Heart left ventricle (tissue), 16 donors: Measurements from ENCODE around the gene MBP. TPM values are rescaled to one million over a fixed set of nuclear protein-coding genes. Genes with fewer than 3 reads are reported as not detected.

Source experiments
- ATAC-seq, 4 donors: fragments of 200-7000 bp; cut with Tn5 transposase; one replicate each; pipeline ENCODE4 v1.9.1; 2020 to 2022; ENCODE audit warnings: moderate library complexity in 4 of 4, mild to moderate bottlenecking in 3 of 4, moderate number of reproducible peaks in 1 of 4
- DNase-seq, 5 donors: peaks; one replicate each; pipeline ENCODE4 v3.0.0-alpha.2; 2020
- H3K27ac ChIP-seq, 12 donors: fragments of 200-600 bp; sonication (generic) in 4 of 12; one replicate each; pipeline versions ENCODE4 v1.5.0 to v1.8.0; 2016 to 2022; ENCODE audit warnings: mild to moderate bottlenecking in 2 of 12
- H3K27me3 ChIP-seq, 9 donors: fragments of 200-600 bp; sonication (generic) in 2 of 9; one replicate each; pipeline versions ENCODE4 v1.5.1 to v1.8.0; 2016 to 2022; ENCODE audit warnings: mild to moderate bottlenecking in 3 of 9
- H3K36me3 ChIP-seq, 9 donors: fragments of 200-600 bp; sonication (generic) in 2 of 9; one replicate each; pipeline versions ENCODE4 v1.5.0 to v1.8.0; 2018 to 2022; ENCODE audit warnings: mild to moderate bottlenecking in 2 of 9
- H3K4me1 ChIP-seq, 12 donors: fragments of 200-600 bp; sonication (generic) in 4 of 12; one replicate each; pipeline versions ENCODE4 v1.5.0 to v1.8.0; 2016 to 2022; ENCODE audit warnings: mild to moderate bottlenecking in 3 of 12
- H3K4me3 ChIP-seq, 12 donors: fragments of 200-600 bp; sonication (generic) in 4 of 12; one replicate each; pipeline versions ENCODE4 v1.5.0 to v1.8.0; 2017 to 2022; ENCODE audit warnings: mild to moderate bottlenecking in 9 of 12, moderate library complexity in 4 of 12
- H3K9me3 ChIP-seq, 12 donors: fragments of 200-600 bp; sonication (generic) in 4 of 12; one replicate each; pipeline versions ENCODE4 v1.5.0 to v1.8.0; 2016 to 2022; ENCODE audit warnings: mild to moderate bottlenecking in 1 of 12
- CTCF ChIP-seq, 12 donors: fragments of 200-600 bp; sonication (generic) in 4 of 12; IDR thresholded peaks; one replicate each; pipeline versions ENCODE4 v1.5.0 to v1.8.0; 2018 to 2022; ENCODE audit warnings: antibody characterized with exemption in 12 of 12, mild to moderate bottlenecking in 5 of 12
- POLR2A ChIP-seq, 2 donors: fragments of 450-650 bp; IDR thresholded peaks; one replicate each; pipeline ENCODE4 v1.6.1; 2017; ENCODE audit warnings: antibody characterized with exemption in 2 of 2, mild to moderate bottlenecking in 2 of 2, moderate library complexity in 2 of 2
- WGBS, 4 donors: extraction: QIAGEN DNeasy Blood & Tissue Kit in 2 of 4; methylation state at CpG; one replicate each; pipeline versions ENCODE4 v1.1.5 to v1.1.7; 2013 to 2018; 5-methylcytosine and 5-hydroxymethylcytosine counted together
- intact Hi-C, 10 donors: fragments of 100-400 bp; cut with DNase I; formaldehyde crosslinking; loops; one replicate each; pipeline versions ENCODE4 v1.11.1 to v1.14.2; 2022
- polyA plus RNA-seq, 2 donors: library from polyadenylated mRNA; stranded (reverse); fragments of 200-250 nt; gene quantifications; one replicate each; pipeline ENCODE4 v1.2.3, GENCODE V29; 2013
- total RNA-seq, 9 donors: library from RNA; depleted of rRNA in 2 of 9; stranded (reverse); fragments of >200 nt in 2 of 9; fragmentation: NEBNext Ultra II Directional in 3 of 9; extraction: Animal tissue kit (Norgen Biotek cat#: 25700) in 3 of 9; gene quantifications; one replicate each; pipeline versions ENCODE4 v1.1.0 to v1.2.4, GENCODE V29; 2016 to 2023
- donor health status: ischemic (EF 13 %, LVEDD 7.1; RV severe dilation, severe dysfunction).
- donor health status: healthy with polysubstance abuse.
- donor health status: DM: no; HTN: yes; CAD: no.
- donor health status: DM: no; HTN: no; CAD: no.
- donor health status: ischemic (EF 25% LVEDD 6.9; RV normal size, moderate dysfunction).
- donor health status: ischemic (EF 25% LVEDD 5.7; RV mildly dilated, moderate dysfunction).
- donor health status: healthy.
- donor health status: DM: yes; HTN: yes; CAD: no.
- donor health status: ischemic (EF 35%, LVEDD 5.7; RV mildly dilated, moderate dysfunction).
- donor health status: nonischemic (EF 11% LVEDD 7.7; RV severe dilation, severe dysfunction).
- donor health status: DM: yes; HTN: yes; CAD: no.
- donor health status: PGD.
- donor health status: ischemic (EF 29% LVEDD 5.4; RV normal size, mild dysfunction).
- donor health status: nonischemic (EF 23%, LVEDD 6.1; RV moderate dilation, normal function).

The MBP gene
- total and polyA plus RNA-seq, 11 donors: 7.7 to 93.0 (median 31.8) TPM

- Histone ChIP-seq H3K36me3 (peaks cover 0 to 4% (median 0%) of the 10 kb centered on the region in 9 donors), H3K4me3 (peak overlapping the region in 2 of 12 donors; percentile 3 to 47), H3K27ac (peak overlapping the region in 8 of 12 donors; percentile 8 to 81 (median 58)), H3K9me3 (no peaks in the 10 kb centered on the region), H3K27me3 (no peaks in the 10 kb centered on the region), H3K4me1 (peaks cover 0 to 82% (median 48%) of the 10 kb centered on the region in 12 donors)
- ATAC-seq (peak in 1 of 4 donors; percentile 9), DNase-seq (no peak)
- intact Hi-C loops: no loop called here
- 47 to 71% (median 55%) methylated on average over 2 of the region's 2 CpGs for WGBS, 4 donors
- TF ChIP-seq CTCF (IDR thresholded peaks at IDR 0.05) (no peak), POLR2A (IDR thresholded peaks at IDR 0.05) (no peak)
Observed at GRCh38 chr18:77098029-77098428, 34.6 kb downstream of the MBP start.

- H3K27ac ChIP-seq: peak overlapping the region in 7 of 12 donors; percentile 8 to 73 (median 56)
- intact Hi-C loops: no loop called here
- DNase-seq: no peak
- H3K9me3 ChIP-seq: no peaks in the 10 kb centered on the region
- peaks cover 0 to 4% (median 0%) of the 10 kb centered on the region in 9 donors for H3K36me3 ChIP-seq
- no peaks in the 10 kb centered on the region for H3K27me3 ChIP-seq
- ATAC-seq: no peak
- WGBS, 4 donors: 52 to 65% (median 58%) methylated on average over 11 of the region's 11 CpGs
- TF ChIP-seq CTCF (IDR thresholded peaks at IDR 0.05) (no peak), POLR2A (IDR thresholded peaks at IDR 0.05) (no peak)
- H3K4me3 ChIP-seq: no peak overlapping the region
- peaks cover 0 to 74% (median 45%) of the 10 kb centered on the region in 12 donors for H3K4me1 ChIP-seq
Observed at GRCh38 chr18:77096936-77097886, 35.4 kb downstream of the MBP start.

GRCh38 chr18:77095391-77096371, 36.9 kb downstream of the MBP start:
- ATAC-seq (no peak), DNase-seq (no peak)
- no peaks in the 10 kb centered on the region for H3K27me3 ChIP-seq
- TF ChIP-seq CTCF (IDR thresholded peaks at IDR 0.05): no peak
- peaks cover 0 to 4% (median 0%) of the 10 kb centered on the region in 9 donors for H3K36me3 ChIP-seq
- H3K4me3 ChIP-seq: no peak overlapping the region
- intact Hi-C loops: no loop called here
- H3K27ac ChIP-seq: peak overlapping the region in 7 of 12 donors; percentile 9 to 54 (median 39)
- peaks cover 0 to 59% (median 32%) of the 10 kb centered on the region in 12 donors for H3K4me1 ChIP-seq
- no peaks in the 10 kb centered on the region for H3K9me3 ChIP-seq
- 69 to 71% (median 70%) methylated on average over 13 of the region's 13 CpGs for WGBS, 4 donors
